ENCODE results near the gene NHSL2. TPM values are rescaled to one million over a fixed set of nuclear protein-coding genes. Genes with fewer than 3 reads are reported as not detected.

NHSL2 gene
- total RNA-seq, 2 donors from 2014 or later: 1.6 to 2.9 TPM

DNA sequence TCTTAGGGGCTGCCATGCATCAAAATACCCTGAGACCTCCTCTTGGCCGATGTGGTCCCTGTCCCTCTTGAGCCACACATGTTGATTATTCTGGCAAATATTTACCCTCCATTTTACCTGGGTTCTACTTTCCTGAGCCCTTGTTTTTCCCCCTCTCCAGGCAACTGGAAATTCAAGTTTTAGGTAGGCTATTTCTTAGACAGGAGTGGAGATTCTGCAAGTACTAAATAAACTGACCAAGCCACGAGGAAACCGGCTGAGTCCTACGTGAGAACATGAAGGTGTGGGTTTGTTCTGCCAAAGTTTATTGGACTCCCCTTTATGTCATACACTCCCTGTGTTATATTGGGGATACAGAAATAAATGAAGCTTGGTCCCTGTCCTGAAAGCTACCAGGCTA, 133.0 kb downstream of the NHSL2 start:
- no peak for ATAC-seq
- H3K36me3 ChIP-seq (replicated peaks in 1 of 2; ENCODE audit: insufficient read depth in 1 of 2, low read depth in 2 of 2): no peaks in the 10 kb centered on the region
- TF ChIP-seq, protein P1, sequence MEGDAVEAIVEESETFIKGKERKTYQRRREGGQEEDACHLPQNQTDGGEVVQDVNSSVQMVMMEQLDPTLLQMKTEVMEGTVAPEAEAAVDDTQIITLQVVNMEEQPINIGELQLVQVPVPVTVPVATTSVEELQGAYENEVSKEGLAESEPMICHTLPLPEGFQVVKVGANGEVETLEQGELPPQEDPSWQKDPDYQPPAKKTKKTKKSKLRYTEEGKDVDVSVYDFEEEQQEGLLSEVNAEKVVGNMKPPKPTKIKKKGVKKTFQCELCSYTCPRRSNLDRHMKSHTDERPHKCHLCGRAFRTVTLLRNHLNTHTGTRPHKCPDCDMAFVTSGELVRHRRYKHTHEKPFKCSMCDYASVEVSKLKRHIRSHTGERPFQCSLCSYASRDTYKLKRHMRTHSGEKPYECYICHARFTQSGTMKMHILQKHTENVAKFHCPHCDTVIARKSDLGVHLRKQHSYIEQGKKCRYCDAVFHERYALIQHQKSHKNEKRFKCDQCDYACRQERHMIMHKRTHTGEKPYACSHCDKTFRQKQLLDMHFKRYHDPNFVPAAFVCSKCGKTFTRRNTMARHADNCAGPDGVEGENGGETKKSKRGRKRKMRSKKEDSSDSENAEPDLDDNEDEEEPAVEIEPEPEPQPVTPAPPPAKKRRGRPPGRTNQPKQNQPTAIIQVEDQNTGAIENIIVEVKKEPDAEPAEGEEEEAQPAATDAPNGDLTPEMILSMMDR (IDR thresholded peaks at IDR 0.05): no peak
- TF ChIP-seq POLR2A (IDR thresholded peaks at IDR 0.05): no peak
- intact Hi-C loops (cut with DNase I): no loop called here
- no peak overlapping the region for H3K4me3 ChIP-seq
- no peaks in the 10 kb centered on the region for H3K9me3 ChIP-seq
- DNase-seq: no peak
- no peaks in the 10 kb centered on the region for H3K27me3 ChIP-seq
- 45 to 81% methylated on average over 4 of the region's 4 CpGs for WGBS, 2 donors
- H3K27ac ChIP-seq: no peak overlapping the region
- H3K4me1 ChIP-seq: no peaks in the 10 kb centered on the region

DNA sequence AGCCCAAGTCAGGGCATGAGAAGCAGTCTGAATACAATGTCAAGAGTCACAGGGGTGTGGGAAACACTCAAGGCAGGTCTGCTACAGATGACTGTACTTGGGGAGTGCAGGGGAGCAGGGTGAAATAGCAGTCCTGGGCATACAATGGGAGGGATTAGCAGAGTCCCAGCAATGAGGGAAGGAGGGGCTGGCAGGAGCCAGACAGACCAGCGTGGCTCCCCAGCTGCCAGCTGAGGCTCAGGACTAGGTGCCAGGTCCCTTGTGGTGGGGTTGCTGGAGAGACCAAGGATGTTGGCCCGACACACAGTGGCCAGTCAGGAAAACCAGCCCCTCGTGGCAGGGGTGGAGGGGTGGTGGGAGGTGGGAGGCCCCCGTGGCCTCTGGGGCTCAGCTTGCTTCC, 134.5 kb downstream of the NHSL2 start:
- no peak for TF ChIP-seq POLR2A (IDR thresholded peaks at IDR 0.05)
- TF ChIP-seq, protein P1 (IDR thresholded peaks at IDR 0.05): no peak
- Histone ChIP-seq H3K4me1 (no peaks in the 10 kb centered on the region), H3K4me3 (no peak overlapping the region), H3K9me3 (no peaks in the 10 kb centered on the region), H3K36me3 (replicated peaks in 1 of 2; ENCODE audit: insufficient read depth in 1 of 2, low read depth in 2 of 2) (no peaks in the 10 kb centered on the region), H3K27ac (no peak overlapping the region), H3K27me3 (no peaks in the 10 kb centered on the region)
- intact Hi-C loops (cut with DNase I): no loop called here
- no peak for DNase-seq
- 74% methylated on average over 3 of the region's 4 CpGs; no CpG with 5 or more reads in 1 of the 2 donors for WGBS, 2 donors
- ATAC-seq: no peak

DNA sequence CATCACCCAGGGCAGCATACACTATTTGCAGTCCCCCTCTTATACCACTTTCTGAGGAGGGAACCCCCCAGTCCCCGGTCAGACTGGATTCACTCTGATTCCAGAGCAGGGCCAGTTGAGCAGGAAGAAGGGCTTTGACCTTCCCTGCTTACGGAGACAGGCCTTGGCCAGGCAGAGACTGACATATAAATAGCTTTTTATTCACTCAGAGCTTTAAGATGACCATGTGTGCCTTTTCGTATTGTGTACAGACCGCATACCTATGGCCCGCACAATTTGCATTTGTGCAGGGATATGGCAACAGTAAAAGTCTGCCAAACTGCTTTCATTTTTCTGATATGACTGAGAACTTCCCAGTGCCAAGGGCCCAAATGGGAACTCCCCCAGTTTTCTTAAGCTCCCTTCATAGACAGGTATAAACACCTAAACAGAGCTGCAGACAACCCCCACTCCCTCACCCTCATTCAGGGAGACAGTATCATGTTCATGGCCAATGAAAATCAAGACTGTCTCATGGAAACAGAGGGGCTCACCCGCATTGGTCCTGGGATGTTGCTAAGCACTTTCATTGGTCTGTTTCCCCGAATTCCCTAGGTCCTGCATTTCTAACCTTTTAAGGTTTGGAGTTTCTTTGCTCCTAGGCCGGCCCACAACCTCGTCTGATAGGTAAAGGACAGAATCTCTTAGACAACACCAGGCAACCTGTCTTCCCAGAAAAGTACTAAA, 135.1 kb downstream of the NHSL2 start:
- Histone ChIP-seq H3K27me3 (no peaks in the 10 kb centered on the region), H3K4me1 (no peaks in the 10 kb centered on the region), H3K27ac (no peak overlapping the region), H3K4me3 (no peak overlapping the region), H3K9me3 (no peaks in the 10 kb centered on the region), H3K36me3 (replicated peaks in 1 of 2; ENCODE audit: insufficient read depth in 1 of 2, low read depth in 2 of 2) (no peaks in the 10 kb centered on the region)
- intact Hi-C loops (cut with DNase I): no loop called here
- no peak for TF ChIP-seq POLR2A (IDR thresholded peaks at IDR 0.05)
- TF ChIP-seq, protein P1 (IDR thresholded peaks at IDR 0.05): no peak
- ATAC-seq: no peak
- DNase-seq: no peak
- WGBS, 2 donors: 78 to 86% methylated on average over 7 to 9 of the region's 9 CpGs

DNA sequence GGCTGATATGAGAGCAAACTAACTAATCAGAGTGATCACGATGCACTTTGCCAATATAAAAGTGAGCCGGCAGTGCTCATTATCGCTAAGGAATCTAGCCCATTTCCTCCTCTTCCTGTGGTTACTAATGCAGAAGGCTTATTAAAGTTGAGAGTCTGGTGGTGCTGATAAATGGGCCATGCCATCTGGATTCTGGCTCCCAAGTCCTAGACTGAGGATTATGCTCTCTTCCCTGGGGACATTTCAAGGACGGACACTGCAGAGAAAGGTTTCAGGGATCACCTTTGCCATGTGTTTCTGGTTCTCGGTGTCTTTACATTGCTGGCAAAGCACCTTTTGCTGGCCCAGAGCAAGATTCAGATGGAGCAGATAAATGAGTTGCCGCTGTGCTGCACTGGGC, 135.8 kb downstream of the NHSL2 start:
- Histone ChIP-seq H3K27me3 (no peaks in the 10 kb centered on the region), H3K4me3 (no peak overlapping the region), H3K36me3 (replicated peaks in 1 of 2; ENCODE audit: insufficient read depth in 1 of 2, low read depth in 2 of 2) (no peaks in the 10 kb centered on the region), H3K4me1 (no peaks in the 10 kb centered on the region), H3K9me3 (no peaks in the 10 kb centered on the region), H3K27ac (no peak overlapping the region)
- TF ChIP-seq POLR2A (IDR thresholded peaks at IDR 0.05): no peak
- TF ChIP-seq, protein P1 (IDR thresholded peaks at IDR 0.05): no peak
- intact Hi-C loops (cut with DNase I): no loop called here
- no peak for ATAC-seq
- WGBS, 2 donors: 43 to 81% methylated on average over 3 to 6 of the region's 6 CpGs
- DNase-seq: no peak

Measured in body of pancreas (tissue), 4 donors.